Gastrocnemius medialis (tissue), 4 donors: ENCODE measurements around the gene THSD7B.

Experiments
- CTCF ChIP-seq, 5 experiments: fragments of 450-650 bp in 3 of 5; fragments of 200-600 bp in 2 of 5; sonication (generic) in 2 of 5; IDR thresholded peaks in 4 of 5; conservative IDR thresholded peaks in 1 of 5; 1 replicate in 4 of 5; 2 replicates in 1 of 5; pipeline ENCODE4 v1.5.1; 2016 to 2019; ENCODE audit warnings: antibody characterized with exemption in 5 of 5, mild to moderate bottlenecking in 3 of 5, moderate library complexity in 3 of 5
- POLR2A ChIP-seq, 2 donors: fragments of 450-650 bp; IDR thresholded peaks; one replicate each; pipeline ENCODE4 v1.6.1; 2017; ENCODE audit warnings: antibody characterized with exemption in 2 of 2, mild to moderate bottlenecking in 2 of 2, moderate library complexity in 2 of 2

GRCh38 chr2:137206069-137206468 is 440.7 kb downstream of the THSD7B start:
- TF ChIP-seq CTCF (IDR thresholded peaks at IDR 0.05 in 4 of 5, conservative IDR thresholded peaks at IDR 0.05 in 1 of 5), result no peak
- TF ChIP-seq POLR2A (IDR thresholded peaks at IDR 0.05), result no peak
